ENCODE measurements around the gene USPL1. TPM values are rescaled to one million over a fixed set of nuclear protein-coding genes. Genes with fewer than 3 reads are reported as not detected.

Gene USPL1
- total RNA-seq (ENCODE audit: low replicate concordance) = 13.8 and 19.7 TPM in 2 replicates
- long read RNA-seq, full-length matches to known transcripts = 10 of 36 reads
- long read RNA-seq, partial matches to known transcripts = 11 of 36 reads
- long read RNA-seq, other reads (novel, unspliced or antisense) = 15 of 36 reads

- Mint-ChIP-seq H3K9me3 (no peaks in the 10 kb centered on the region), H3K4me3 (no peak within 1 kb of the TSS)
- TF ChIP-seq CTCF (conservative IDR thresholded peaks at IDR 0.05) = peak; percentile 67
Observed at GRCh38 chr13:30617315-30618185, at the start of gene USPL1. Gene USPL1 (plus strand): TSS chr13:30617920. CDS start chr13:30621141, 3,221 bp downstream.

GRCh38 chr13:30569901-30570576 is 47.7 kb upstream of the USPL1 start:
- no peaks in the 10 kb centered on the region for H3K9me3 Mint-ChIP-seq
- no peak overlapping the region for H3K4me3 Mint-ChIP-seq
- TF ChIP-seq CTCF (conservative IDR thresholded peaks at IDR 0.05) = no peak
- no peaks in the 10 kb centered on the region for H3K36me3 Mint-ChIP-seq
- H3K27me3 Mint-ChIP-seq = no peaks in the 10 kb centered on the region
- no peak for DNase-seq (ENCODE audit: extremely low spot score, unreplicated experiment)
- H3K27ac Mint-ChIP-seq = no peak overlapping the region
- H3K4me1 Mint-ChIP-seq (ENCODE audit: unreplicated experiment) = peaks cover 4% of the 10 kb centered on the region

More at GRCh38 chr13:30617315-30618185, at the start of gene USPL1:
- Mint-ChIP-seq H3K27ac (no peak within 1 kb of the TSS), H3K4me1 (ENCODE audit: unreplicated experiment) (peaks cover 15% of the 10 kb centered on the region), H3K27me3 (no peaks in the 10 kb centered on the region), H3K36me3 (peaks cover 4% of the 10 kb centered on the region)
- DNase-seq (ENCODE audit: extremely low spot score, unreplicated experiment) = peak; percentile 98

- H3K27ac Mint-ChIP-seq = no peak overlapping the region
- no peak for TF ChIP-seq CTCF (conservative IDR thresholded peaks at IDR 0.05)
- no peak for DNase-seq (ENCODE audit: extremely low spot score, unreplicated experiment)
- no peaks in the 10 kb centered on the region for H3K9me3 Mint-ChIP-seq
- peaks cover 4% of the 10 kb centered on the region for H3K4me1 Mint-ChIP-seq (ENCODE audit: unreplicated experiment)
- no peak overlapping the region for H3K4me3 Mint-ChIP-seq
- no peaks in the 10 kb centered on the region for H3K27me3 Mint-ChIP-seq
- H3K36me3 Mint-ChIP-seq = no peaks in the 10 kb centered on the region
Observed at GRCh38 chr13:30570691-30571090, 47.0 kb upstream of the USPL1 start.

- Mint-ChIP-seq H3K27me3 (no peaks in the 10 kb centered on the region), H3K27ac (no peak overlapping the region)
Observed at GRCh38 chr13:30572859-30573275, 44.9 kb upstream of the USPL1 start.

More at GRCh38 chr13:30572859-30573275, 44.9 kb upstream of the USPL1 start:
- Mint-ChIP-seq H3K9me3 (no peaks in the 10 kb centered on the region), H3K4me1 (ENCODE audit: unreplicated experiment) (peaks cover 4% of the 10 kb centered on the region), H3K4me3 (no peak overlapping the region), H3K36me3 (no peaks in the 10 kb centered on the region)
- DNase-seq (ENCODE audit: extremely low spot score, unreplicated experiment) = no peak
- TF ChIP-seq CTCF (conservative IDR thresholded peaks at IDR 0.05) = no peak

Measured in type B pancreatic cell (in vitro differentiated cells).